ENCODE measurements around the gene ID1. TPM values are rescaled to one million over a fixed set of nuclear protein-coding genes. Genes with fewer than 3 reads are reported as not detected.

ID1 gene
- total and polyA plus RNA-seq, 2 of the 13 experiments (the other 11 are each of a cell fraction or from before 2014, with no cell fraction given) = 320 to 419 TPM

- TF ChIP-seq ZNF556 (CRISPR knock-in tag; IDR thresholded peaks at IDR 0.05; ENCODE audit: borderline replicate concordance) = no peak
- TF ChIP-seq ERF (CRISPR knock-in tag; IDR thresholded peaks at IDR 0.05) = 0 out of 2 replicates have a peak, but pooled peaks have one; percentile 29
- 0 out of 2 replicates have a peak, but pooled peaks have one; percentile 22 for TF ChIP-seq ARID4A (CRISPR knock-in tag; IDR thresholded peaks at IDR 0.05; ENCODE audit: borderline replicate concordance)
- TF ChIP-seq HIVEP1 (CRISPR knock-in tag; IDR thresholded peaks at IDR 0.05) = peak; percentile 38; the same call in 1 of the 2 replicates
- TF ChIP-seq MEF2D (CRISPR knock-in tag; IDR thresholded peaks at IDR 0.05) = no peak
- no peak for TF ChIP-seq ZBTB14 (CRISPR knock-in tag; IDR thresholded peaks at IDR 0.05)
- TF ChIP-seq, protein P1, sequence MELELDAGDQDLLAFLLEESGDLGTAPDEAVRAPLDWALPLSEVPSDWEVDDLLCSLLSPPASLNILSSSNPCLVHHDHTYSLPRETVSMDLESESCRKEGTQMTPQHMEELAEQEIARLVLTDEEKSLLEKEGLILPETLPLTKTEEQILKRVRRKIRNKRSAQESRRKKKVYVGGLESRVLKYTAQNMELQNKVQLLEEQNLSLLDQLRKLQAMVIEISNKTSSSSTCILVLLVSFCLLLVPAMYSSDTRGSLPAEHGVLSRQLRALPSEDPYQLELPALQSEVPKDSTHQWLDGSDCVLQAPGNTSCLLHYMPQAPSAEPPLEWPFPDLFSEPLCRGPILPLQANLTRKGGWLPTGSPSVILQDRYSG (CRISPR knock-in tag; IDR thresholded peaks at IDR 0.05) = no peak
- no peak for TF ChIP-seq KMT2B (CRISPR knock-in tag; IDR thresholded peaks at IDR 0.05)
- no peak for TF ChIP-seq ZNF609 (CRISPR knock-in tag; IDR thresholded peaks at IDR 0.05; ENCODE audit: borderline replicate concordance)
- TF ChIP-seq ZNF724P (CRISPR knock-in tag; IDR thresholded peaks at IDR 0.05; ENCODE audit: borderline replicate concordance) = no peak
- no peak for TF ChIP-seq ZNF713 (CRISPR knock-in tag; IDR thresholded peaks at IDR 0.05)
These were observed 8.1 kb upstream of the ID1 start (continued) for GRCh38 chr20:31596831-31597480.

All from HepG2 (cell line).